SHP77 treated with DMSO at 0.1 percent for 48 hours (cell line): ENCODE measurements around the gene GCG.

ENCODE experiments used
- DNase-seq: peaks from one replicate; lab custom pipeline; 2025; lab: John Stamatoyannopoulos, UW

Gene GCG

DNA sequence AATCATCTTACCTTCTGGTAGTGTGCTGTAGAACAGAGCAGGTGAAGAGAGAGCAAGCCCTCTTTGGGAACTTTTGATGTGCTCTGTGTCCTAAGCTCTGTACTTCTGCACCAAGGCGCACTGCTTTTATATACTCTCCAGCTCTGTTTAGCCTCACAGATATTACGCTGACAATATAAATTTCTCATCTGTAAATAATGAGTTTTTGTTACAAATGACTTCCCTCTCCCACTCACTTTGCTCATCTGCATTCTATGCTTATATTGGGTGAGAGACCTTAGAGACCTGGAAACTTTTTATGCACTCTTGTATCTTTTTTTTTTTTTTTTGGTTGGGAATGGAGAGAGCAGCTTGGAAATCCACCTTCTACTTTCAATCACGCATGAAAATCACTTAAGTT, at the start of gene GCG:
GCG (minus strand) TSS at position 101 of the 400 bp plus-strand sequence. CDS start 3,069 bp downstream, outside the sequence.
- no peak for DNase-seq

DNA sequence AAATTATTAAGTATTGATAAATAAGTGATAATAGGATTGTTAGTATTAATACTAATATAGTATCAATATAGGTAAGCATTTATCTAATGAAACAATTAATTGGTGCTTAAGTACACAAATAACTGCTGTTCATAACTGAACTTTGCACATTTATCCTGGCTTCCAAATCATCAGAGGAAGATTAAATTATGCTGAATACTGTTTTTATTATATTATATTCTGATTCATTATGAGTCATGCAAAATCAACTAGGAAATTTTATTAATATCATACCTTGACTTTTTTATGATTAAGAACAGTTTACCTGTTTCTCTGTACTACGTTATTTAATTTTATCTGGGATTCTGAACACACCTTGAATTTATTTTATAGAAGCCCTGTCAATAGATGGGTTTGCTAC, 48.6 kb upstream of the GCG start:
- DNase-seq, result no peak

DNA sequence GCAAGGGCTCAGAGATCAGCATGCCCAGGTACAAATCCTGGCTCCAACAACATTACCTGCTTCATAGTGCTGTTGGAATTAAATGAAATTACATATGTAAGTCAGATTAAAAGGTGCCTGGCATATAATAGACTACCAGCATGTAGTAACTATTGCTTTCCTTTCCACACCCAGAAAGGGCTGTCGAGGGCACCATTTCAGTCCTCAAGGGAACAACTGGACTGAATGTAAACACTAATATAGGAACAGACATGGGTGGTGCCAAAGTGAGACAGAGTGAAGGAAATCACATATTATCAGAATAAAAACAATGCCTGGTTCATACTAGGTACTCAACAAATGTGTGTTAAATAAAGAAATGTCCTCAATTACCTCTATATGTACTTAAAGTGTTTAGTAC, 47.9 kb upstream of the GCG start:
- no peak for DNase-seq

DNA sequence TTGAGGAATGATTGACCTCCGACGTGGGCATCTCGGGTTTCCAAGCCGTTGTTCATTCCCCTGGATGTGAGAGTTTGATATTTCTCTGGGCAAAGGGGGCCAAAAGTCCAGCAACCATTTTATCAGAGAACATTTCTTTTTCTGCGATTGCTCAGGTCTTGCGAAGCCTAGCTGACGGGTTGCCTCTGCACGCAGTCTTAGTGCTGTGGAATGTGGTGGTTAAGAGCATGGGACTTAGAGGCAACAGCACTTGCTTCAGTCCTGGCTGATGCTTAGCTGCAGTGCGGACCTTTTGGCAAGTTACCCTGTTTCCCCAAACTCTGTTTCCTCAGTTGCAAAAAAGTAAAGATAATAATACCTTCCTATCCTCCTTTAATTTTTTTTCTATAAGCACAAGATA, 46.2 kb upstream of the GCG start:
- no peak for DNase-seq

DNA sequence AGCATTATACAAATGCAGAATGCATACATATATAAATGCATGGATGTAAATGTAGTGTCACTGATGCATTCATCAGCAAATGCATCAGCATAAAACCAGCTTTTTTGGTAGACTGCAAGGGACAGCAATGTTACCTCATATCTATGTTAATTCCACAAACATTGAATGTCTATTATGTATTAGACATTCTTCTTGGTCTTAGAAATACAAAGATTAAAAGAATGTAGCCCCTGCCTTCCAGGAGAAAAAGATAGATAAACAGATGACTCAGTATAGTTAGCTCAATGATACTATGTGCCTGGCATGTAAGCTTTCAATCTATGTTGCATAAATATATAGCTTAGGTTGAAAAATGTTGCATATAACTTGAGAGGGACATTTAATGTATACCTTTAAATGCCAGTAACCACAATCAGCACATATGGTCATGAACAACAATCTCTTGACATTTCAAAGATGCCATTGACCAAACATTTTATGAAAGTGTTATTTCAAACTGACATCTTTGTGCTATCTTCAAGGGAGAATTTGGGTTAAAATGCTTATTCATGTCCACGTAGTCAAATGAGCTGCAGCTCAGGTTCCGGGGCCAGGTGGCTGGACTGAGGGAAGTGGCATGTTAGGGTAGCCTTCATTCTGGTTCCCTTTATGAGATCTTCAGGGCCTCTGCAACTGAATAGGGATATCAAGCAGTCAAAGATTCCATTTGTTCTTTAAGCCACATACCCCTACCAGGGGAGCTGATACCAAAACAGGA, 45.2 kb upstream of the GCG start:
- no peak for DNase-seq

DNA sequence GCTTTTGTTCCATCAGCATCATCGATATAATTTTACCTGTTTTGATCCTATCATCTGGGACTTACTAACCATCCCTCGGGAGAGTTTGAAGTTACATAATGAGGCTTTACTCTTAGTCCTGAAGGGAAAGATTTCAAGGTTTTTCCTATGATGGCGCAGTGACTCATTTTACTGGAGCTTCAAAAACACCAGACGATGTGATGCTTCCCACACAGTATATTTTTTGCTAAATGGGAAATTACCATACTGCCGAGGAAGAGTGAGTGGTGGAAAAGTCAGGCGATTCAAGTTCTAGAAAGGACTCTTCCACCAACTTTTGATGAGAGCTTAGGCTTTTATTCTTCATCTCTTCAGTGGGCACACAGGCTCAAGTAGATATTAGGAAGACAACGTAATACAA, 44.6 kb upstream of the GCG start:
- no peak for DNase-seq

DNA sequence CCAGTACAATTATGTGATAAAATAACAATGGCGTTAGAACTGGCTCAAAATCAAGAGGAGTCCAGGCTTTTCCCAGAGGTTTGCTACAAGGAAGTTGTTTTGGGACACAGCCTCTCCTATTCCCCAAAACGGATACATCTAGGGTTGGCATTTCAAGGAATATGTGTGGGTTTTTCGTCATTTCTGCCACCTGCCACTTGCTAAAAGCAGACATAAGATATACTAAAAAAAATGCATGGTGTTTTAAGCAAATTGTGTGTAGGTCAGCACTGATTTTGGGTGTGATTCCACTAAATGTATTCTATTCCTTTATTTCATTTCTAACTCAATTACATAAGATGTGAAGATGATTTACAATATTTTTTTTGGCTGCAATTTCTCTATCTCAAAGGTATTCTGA, 36.4 kb upstream of the GCG start:
- DNase-seq, result no peak

DNA sequence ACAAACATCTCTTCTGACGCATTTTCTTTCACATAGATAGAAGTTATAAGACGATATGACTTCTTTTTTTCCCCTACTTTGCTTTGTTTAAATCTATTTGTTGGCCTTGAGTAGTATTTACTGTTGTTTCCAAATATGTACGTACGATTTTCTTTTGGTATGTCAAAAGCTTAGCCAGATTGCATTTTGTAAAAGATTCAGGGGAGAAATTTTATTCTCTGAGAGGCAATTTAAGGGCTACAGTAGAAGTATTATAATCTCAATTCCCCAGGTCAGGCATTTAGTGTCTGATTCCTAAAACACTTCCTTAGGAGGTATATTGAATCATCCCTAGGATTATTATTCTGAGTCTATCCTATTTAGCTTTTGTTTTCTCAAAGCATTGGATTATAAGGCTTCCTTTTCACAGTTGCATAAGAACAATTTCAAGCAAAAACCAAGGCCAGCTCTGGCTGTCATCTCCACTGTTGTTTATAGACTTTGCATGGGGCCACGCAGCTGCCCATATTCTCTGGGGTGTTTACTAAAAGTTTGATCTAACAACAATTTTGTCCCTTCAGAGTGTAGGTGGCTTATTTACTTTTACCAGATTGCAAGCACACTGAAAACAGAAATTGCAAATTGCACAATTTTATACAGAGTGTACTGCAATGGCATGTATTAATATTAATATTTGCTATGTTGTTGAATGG, 33.6 kb upstream of the GCG start:
- DNase-seq, result no peak

DNA sequence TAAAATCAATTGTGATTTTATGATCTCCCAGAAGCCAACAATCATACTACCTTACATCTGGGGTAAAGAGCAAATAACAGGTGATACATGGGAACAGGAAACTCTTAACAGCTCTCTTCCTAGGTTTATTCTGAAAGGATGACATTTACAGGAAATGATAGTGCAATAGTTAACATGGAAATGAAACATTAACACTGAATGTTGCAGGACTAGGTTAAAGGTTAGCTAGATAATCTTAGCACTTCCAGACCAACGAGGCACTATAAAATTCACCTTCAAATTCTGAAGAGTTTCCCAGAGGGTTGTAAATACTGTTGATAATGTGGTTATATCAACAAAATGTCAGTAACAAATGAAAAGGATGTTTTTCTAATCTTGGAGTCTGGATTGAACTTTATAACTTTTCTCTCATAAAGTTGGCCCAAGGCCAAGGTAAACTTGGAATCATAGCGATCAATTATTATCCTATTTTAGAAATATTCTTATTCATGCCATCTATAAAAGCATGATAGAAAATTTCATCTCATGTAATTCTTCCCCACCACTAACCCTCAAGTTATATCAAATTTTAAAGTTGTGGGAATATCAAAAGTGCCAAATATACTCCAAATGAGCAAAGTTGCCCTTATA, 32.9 kb upstream of the GCG start:
- peak; percentile 63 for DNase-seq

DNA sequence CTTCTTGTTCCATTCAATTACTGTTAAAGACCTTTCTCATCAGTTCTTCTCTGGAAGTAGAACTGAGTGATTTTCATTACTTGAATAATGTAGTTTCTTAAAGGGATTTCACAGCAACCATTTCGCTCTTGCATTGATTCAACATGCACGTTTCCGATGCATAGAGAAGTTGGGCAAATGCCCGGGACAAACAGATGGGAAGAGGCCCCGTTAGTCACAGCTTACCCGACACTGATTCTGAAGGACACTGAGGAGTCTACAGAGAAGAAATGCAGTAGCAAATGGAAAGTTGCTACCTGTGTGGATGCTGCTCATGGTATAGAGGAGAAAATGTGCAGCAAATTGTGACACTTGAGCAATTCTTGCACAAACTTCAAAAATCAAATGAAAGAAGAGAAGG, 32.3 kb upstream of the GCG start:
- DNase-seq, result peak; percentile 68

DNA sequence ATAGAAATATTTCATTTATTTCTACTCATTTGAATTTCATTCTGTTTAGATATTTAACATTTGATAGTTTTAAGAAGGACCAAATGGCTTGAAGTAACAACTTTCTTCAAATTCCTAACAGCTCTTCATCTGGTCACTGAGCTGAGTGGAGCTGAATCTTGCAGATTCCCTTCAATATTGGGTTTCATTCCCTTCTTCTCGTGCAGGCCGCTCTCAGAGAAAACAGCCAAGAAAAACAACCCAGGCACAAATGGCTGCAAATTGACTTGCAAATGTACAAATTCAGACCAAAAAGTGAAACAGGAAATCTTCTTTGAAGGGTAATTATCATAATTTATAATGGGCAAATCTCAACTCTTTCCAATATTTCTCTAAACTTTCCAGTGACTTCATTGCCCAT, 30.3 kb upstream of the GCG start:
- no peak for DNase-seq

DNA sequence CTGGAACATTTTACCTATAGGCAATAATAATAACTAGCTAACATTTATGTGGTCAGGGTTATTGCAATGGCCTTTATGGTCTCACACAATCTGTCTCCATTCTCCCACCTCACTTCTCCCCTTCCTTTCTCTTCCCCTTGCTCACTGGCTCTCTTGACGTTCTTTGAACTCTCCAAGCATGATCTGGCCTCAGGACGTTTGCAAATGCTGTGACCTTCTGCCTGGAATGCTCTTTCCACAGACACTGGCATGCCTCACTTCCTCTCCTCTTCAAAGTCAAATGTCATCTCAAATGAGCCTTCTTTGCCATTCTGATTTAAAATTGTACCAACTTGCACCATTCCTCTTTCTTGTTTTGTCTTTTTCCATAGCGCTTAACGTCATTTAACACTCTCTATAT, 25.3 kb upstream of the GCG start:
- DNase-seq, result no peak

DNA sequence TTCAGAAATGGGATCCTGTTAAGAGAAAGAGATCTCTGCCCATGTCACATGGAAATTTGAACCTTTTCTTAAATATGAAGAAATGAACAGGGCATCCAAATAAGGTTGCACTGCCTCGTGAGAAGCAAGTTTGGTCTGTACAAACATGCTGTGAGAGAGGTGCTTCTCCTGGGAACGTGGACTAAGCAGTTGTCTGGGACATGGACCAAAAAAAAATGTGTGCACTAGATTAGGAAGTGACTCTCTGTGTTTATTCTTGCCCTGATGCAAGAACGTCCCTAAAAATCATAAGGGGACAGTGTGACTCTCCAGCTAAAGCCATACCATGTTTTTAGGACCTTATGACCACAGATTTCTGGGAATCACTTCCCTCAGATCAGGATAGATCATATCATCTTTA, 23.7 kb upstream of the GCG start:
- DNase-seq, result no peak

DNA sequence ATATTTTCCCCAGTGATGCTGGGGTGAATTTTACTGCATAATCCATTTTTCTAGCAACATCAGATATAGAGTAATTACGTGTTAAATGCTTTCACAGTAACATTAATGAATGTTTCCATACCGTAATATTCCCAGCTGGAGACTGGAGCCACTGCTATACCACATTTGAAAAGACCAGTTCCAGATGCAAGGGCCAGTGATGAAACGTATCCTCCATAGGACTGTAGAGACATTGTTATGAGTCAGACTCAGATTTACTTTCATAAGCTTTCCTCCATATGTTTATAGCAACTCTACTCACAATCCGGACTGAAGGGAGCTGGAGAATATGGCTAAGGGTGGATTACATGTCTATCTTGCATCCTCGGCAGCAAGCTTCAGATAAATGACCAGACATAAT, 22.7 kb upstream of the GCG start:
- DNase-seq, result no peak

DNA sequence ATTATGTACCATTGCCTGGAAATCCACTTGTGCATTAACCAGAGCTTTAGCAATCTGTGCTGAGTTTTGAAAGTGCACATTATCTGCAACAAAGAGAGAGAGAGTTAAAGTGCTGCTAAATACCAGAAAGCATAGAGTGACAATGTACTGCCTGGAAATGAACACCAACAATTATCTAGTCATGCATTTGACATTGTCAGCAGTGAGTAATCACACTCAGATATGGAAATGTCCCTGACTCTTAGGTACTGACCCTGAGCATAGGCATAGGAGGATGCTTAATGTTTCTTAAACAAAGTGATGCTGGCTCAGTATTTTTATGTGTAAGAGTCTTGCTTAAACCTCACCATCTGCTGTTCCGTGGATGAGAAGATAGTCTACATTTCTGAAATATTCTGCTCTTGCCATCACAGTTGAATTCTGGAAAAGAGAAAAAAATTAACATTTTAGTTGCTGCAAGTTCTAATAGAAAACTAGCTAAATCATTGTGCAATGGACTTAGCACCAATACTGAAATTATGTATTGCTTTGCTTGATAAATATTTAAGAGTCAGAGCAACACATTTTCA, 20.8 kb upstream of the GCG start:
- DNase-seq, result no peak

DNA sequence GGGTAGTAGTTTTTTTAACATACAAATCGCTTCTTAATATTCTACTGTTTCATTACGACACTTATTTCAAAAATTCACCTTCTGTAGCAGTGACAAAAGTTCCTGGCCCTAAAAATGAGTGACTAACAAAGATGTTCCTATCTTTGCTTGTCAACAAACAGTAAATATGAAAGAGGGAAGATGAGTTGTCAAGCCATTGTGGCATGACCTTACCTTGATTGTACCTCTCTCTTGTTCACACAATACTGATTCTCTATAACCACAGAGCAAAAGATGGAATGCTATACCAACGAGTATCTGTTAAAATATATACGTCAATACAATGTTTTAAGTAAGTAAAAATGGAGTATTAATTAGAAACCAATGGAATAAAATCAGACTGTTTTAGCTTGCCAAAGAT, 14.7 kb upstream of the GCG start:
- DNase-seq, result no peak

DNA sequence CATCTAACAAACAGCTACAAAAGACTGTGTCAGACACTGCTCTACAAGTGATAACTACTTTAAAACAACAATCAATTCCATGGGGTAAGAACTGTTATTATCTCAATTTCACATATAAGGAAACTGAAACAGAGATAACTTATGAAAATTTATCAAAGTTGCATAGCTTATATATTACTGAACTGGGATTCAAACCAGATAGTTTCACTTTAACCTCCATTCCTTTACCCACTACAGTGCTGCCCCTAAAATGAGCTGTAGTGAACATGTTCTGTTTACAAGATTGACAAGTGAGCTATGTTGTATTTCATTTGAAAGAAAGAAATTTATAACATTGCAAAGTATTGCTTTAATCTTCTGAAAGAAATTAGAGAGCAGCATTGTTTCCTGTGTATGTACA, 14.1 kb upstream of the GCG start:
- DNase-seq, result no peak

DNA sequence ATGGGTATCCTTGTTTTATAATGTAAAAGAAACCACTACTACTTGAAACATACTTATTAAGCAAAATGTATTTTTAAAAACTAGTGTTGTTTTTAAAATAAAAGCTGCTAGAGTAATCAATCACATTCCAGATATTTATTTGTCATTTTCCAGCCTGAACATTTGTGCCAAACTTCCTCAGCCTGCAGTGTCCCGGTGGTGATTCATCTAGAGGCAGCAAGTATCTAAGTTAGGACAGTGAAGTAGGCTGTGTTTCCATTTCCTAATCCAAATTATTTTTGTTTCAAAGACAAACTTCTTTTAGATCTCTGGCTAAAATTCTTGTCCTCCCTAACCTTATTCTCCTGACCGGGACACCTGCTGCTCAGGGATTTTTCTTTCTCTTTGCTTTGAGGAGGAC, 12.8 kb upstream of the GCG start:
- no peak for DNase-seq

DNA sequence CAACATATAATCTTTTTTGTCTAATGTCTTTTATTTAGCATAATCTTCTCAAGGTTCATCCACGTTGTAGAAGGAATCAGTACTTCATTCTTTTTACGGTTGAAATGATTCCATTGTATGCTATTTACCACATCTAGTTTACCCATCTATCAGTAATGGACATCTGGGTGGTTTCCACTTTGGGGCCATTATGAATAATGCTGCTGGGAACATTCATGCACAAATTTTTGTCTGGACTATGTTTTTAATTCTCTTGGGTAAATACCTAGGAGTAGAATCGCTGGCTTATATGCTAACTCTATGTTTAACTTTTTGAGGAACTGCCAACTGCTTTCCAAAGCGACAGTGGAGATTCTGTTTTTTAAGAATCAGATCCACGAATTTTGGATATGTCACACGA, 7.4 kb upstream of the GCG start:
- no peak for DNase-seq

DNA sequence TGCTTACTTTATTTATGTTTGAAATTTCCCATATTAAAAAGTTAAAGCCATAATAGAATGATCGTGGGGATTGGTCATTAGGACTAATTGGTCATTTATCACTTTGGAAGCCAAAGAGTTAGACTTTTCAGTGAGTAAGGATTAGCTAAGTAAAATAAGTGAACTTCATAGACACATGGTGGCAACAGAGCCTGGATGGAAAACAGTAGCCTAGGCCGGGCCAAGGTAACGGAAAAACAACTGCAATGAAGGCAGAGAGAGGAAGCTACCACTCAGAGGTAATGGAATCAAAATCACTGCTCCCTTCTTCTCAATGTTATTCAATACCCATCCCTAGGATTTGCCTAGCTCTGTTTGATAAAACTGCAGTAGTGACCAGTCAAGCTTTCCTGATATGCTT, 4.1 kb upstream of the GCG start:
- no peak for DNase-seq

DNA sequence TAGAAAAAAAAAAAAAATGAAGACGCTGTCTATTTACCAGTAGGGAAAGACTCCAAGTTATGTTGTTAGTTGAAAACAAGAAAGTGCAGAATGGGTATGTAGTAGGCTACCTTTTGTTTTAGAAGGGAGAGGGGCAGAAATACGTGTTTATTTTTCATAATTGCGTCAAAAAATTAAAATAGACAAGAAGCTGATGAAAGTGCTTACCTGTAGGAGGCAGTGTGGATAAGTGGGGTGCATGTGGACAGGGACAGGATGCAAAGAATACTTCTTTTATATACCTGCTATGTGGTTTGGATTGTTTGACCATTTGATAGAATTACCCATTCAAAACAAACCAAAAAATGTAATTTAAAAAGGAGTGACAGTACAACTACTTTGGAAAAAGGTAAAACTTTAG, 3.0 kb upstream of the GCG start:
- no peak for DNase-seq

DNA sequence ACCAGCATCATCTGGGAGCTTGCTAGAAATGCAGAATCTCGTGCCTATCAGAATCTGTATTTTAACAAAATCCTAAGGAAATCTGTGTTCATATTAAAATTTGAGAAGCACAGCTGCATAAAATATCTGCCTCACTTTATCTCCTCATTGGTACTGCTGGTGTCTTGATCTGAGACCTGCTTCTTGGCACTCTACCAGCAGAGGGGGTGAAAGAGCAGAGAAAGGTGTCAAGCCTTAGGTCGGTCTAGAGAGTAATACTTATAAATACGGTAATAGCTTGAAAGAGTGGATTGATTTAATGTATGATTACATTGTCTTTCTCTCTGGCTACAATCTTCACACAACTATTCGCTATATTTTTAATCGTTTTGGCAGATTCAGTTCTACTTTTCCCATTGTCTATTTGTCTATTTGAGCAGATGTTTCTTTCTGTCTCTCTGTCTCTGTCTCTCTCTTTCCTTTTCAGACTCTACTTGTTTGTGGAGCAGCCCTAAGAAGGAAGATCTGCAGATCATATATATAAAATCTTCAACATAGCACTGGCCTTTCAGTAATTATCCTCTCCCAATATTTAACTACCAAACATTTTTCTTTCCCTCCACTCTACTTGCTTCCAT, 1.7 kb upstream of the GCG start:
- peak; percentile 20 for DNase-seq

DNA sequence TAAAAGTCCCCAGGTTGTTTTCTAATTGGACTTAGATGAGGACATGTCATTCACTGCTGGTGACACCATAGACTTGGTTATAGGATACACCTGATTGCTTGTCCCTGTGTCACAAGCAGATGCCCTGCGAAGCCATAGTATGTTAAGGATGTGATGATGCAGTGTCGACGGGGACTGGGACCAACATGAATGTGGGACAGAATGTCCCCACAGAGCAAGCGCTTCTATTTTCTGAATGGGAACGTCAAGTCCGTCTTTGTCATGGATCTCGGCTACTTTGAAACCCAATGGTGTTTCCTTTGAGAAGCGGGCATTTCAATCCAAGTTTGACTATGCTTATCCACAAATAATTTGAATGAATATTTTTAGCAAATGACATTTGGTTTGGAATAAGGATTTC, 2.1 kb downstream of the GCG start:
- DNase-seq, result no peak
